H1 (cell line): ENCODE data around the gene CAMTA1. TPM values are rescaled to one million over a fixed set of nuclear protein-coding genes. Genes with fewer than 3 reads are reported as not detected.
A peak's percentile ranks its signal among the peaks of the same experiment; 100 is the strongest.

Source experiments
- CTCF ChIA-PET: fragments of 300-600 bp; sonication (Branson Sonifier 250); formaldehyde crosslinking; loops from one replicate; lab custom pipeline; 2021; ENCODE audit not compliant: partially characterized antibody; lab: Charles Lee
- POLR2A ChIA-PET: fragments of 300-600 bp; sonication (Branson Sonifier 250); formaldehyde crosslinking; loops from one replicate; lab custom pipeline; 2021; ENCODE audit warnings: inconsistent platforms; ENCODE audit not compliant: partially characterized antibody; lab: Charles Lee
- DNase-seq, 2 experiments: peaks; one replicate each; pipeline versions ENCODE4 v3.0.0 to v3.0.0-alpha.2; 2010 to 2022; ENCODE audit warnings: low spot score in 2 of 2, low read depth in 1 of 2, mixed read lengths in 1 of 2
- FAIRE-seq: peaks from 2 replicates; lab custom pipeline; 2011; peaks lifted over from hg19 to GRCh38; lab: Jason Lieb, UNC
- H2AFZ ChIP-seq: 2 replicates; pipeline ENCODE4 v1.8.1; 2012; ENCODE audit warnings: low read length, inconsistent platforms
- H2AK5ac ChIP-seq: 2 replicates; pipeline ENCODE4 v1.6.1; 2013; ENCODE audit warnings: low read depth, low read length
- H2BK120ac ChIP-seq: replicated peaks from 2 replicates; pipeline ENCODE3; 2013; ENCODE audit warnings: low read depth, low read length, inconsistent platforms
- H2BK12ac ChIP-seq: 2 replicates; pipeline ENCODE4 v1.6.1; 2013; ENCODE audit warnings: low read depth, low read length
- H2BK15ac ChIP-seq: 2 replicates; pipeline ENCODE4 v1.6.1; 2013; ENCODE audit warnings: low read length
- H2BK20ac ChIP-seq: 2 replicates; pipeline ENCODE4 v1.6.1; 2013; ENCODE audit warnings: low read length
- H2BK5ac ChIP-seq: 2 replicates; pipeline ENCODE4 v1.6.1; 2013; ENCODE audit warnings: low read depth, low read length
- H3K14ac ChIP-seq: 2 replicates; pipeline ENCODE4 v1.6.1; 2013; ENCODE audit warnings: inconsistent platforms; ENCODE audit not compliant: insufficient read length
- H3K18ac ChIP-seq: 2 replicates; pipeline ENCODE4 v1.6.1; 2013; ENCODE audit warnings: low read length; ENCODE audit errors: extremely low read depth
- H3K23ac ChIP-seq: 2 replicates; pipeline ENCODE4 v1.6.1; 2013; ENCODE audit warnings: inconsistent platforms; ENCODE audit not compliant: insufficient read length
- H3K23me2 ChIP-seq: 2 replicates; pipeline ENCODE4 v1.6.1; 2013; ENCODE audit warnings: low read depth, low read length
- H3K27ac ChIP-seq: 2 replicates; pipeline ENCODE4 v1.6.1; 2011; ENCODE audit warnings: low read depth, low read length, inconsistent platforms
- H3K27me3 ChIP-seq, 4 experiments: replicated peaks in 1 of 4; 1 replicate in 1 of 4; 2 replicates in 3 of 4; pipeline versions ENCODE4 v1.6.1 to v1.8.1; 2011 to 2013; ENCODE audit warnings: low read length in 3 of 4, mild to moderate bottlenecking in 3 of 4, inconsistent platforms in 2 of 4, mixed read lengths in 2 of 4, moderate library complexity in 1 of 4; ENCODE audit not compliant: control insufficient read depth in 3 of 4, insufficient read depth in 3 of 4; ENCODE audit errors: extremely low read depth in 1 of 4
- H3K36me3 ChIP-seq, 4 experiments: 2 replicates each; pipeline versions ENCODE4 v1.6.1 to v1.8.1; 2011 to 2013; ENCODE audit warnings: mild to moderate bottlenecking in 4 of 4, low read length in 3 of 4, moderate library complexity in 2 of 4, control low read depth in 1 of 4, inconsistent platforms in 1 of 4; ENCODE audit not compliant: insufficient read depth in 4 of 4, control insufficient read depth in 2 of 4
- H3K4ac ChIP-seq: replicated peaks from 2 replicates; pipeline ENCODE3; 2013; ENCODE audit warnings: low read length, low read depth, mixed read lengths, inconsistent platforms; ENCODE audit not compliant: insufficient read length
- H3K4me1 ChIP-seq, 4 experiments: replicated peaks in 1 of 4; 1 replicate in 1 of 4; 2 replicates in 3 of 4; pipeline versions ENCODE4 v1.6.1 to v1.8.1; 2011 to 2013; ENCODE audit warnings: low read length in 3 of 4, inconsistent platforms in 2 of 4, mixed read lengths in 1 of 4; ENCODE audit not compliant: insufficient read depth in 4 of 4, control insufficient read depth in 3 of 4
- H3K4me2 ChIP-seq, 2 experiments: 2 replicates each; pipeline versions ENCODE4 v1.6.1 to v1.8.1; 2011 to 2013; ENCODE audit warnings: low read depth in 2 of 2, low read length in 2 of 2, control low read depth in 1 of 2, inconsistent platforms in 1 of 2, mild to moderate bottlenecking in 1 of 2; ENCODE audit not compliant: insufficient read depth in 1 of 2
- H3K4me3 ChIP-seq, 4 experiments: fragments of 200-600, 300-600 bp in 1 of 4; sonication (generic), shearing (Covaris generic), sonication (Bioruptor Twin) in 1 of 4; 2 replicates each; pipeline versions ENCODE4 v1.5.1 to v1.8.1; 2011 to 2016; ENCODE audit warnings: low read length in 4 of 4, low read depth in 3 of 4, control low read depth in 2 of 4, inconsistent platforms in 2 of 4, mild to moderate bottlenecking in 2 of 4, mixed read lengths in 1 of 4, moderate library complexity in 1 of 4; ENCODE audit not compliant: insufficient read depth in 2 of 4; ENCODE audit errors: extremely low read depth in 1 of 4
- H3K56ac ChIP-seq: replicated peaks from 2 replicates; pipeline ENCODE3; 2013; ENCODE audit warnings: low read depth, mild to moderate bottlenecking, mixed read lengths, low read length, inconsistent platforms; ENCODE audit not compliant: insufficient read length
- H3K79me1 ChIP-seq: 2 replicates; pipeline ENCODE4 v1.6.1; 2013; ENCODE audit warnings: low read depth, low read length, control low read depth
- H3K79me2 ChIP-seq, 2 experiments: 2 replicates each; pipeline versions ENCODE4 v1.6.1 to v1.8.1; 2012 to 2013; ENCODE audit warnings: low read length in 2 of 2, mild to moderate bottlenecking in 2 of 2, inconsistent platforms in 1 of 2; ENCODE audit not compliant: insufficient read depth in 2 of 2, control insufficient read depth in 1 of 2
- H3K9ac ChIP-seq, 4 experiments: replicated peaks in 1 of 4; 1 replicate in 1 of 4; 2 replicates in 3 of 4; pipeline versions ENCODE4 v1.6.1 to v1.8.1; 2011 to 2013; ENCODE audit warnings: low read depth in 3 of 4, low read length in 3 of 4, control low read depth in 2 of 4, mild to moderate bottlenecking in 2 of 4, moderate library complexity in 2 of 4, inconsistent platforms in 1 of 4; ENCODE audit errors: extremely low read depth in 1 of 4
- H3K9me3 ChIP-seq, 2 experiments: 2 replicates each; pipeline versions ENCODE4 v1.6.1 to v1.8.1; 2012 to 2013; ENCODE audit warnings: mild to moderate bottlenecking in 2 of 2, moderate library complexity in 2 of 2, control low read depth in 1 of 2, inconsistent platforms in 1 of 2, low read depth in 1 of 2, low read length in 1 of 2, mixed read lengths in 1 of 2; ENCODE audit not compliant: insufficient read depth in 2 of 2
- H4K20me1 ChIP-seq, 2 experiments: replicated peaks in 1 of 2; 2 replicates each; pipeline versions ENCODE3 to v1.8.1; 2011 to 2013; ENCODE audit warnings: inconsistent platforms in 2 of 2, low read length in 2 of 2, mild to moderate bottlenecking in 1 of 2; ENCODE audit not compliant: insufficient read depth in 2 of 2, control insufficient read depth in 1 of 2
- H4K5ac ChIP-seq: 2 replicates; pipeline ENCODE4 v1.6.1; 2013; ENCODE audit warnings: low read length, low read depth, mixed read lengths, inconsistent platforms; ENCODE audit not compliant: insufficient read length
- H4K8ac ChIP-seq: 2 replicates; pipeline ENCODE4 v1.8.0; 2013; ENCODE audit warnings: mild to moderate bottlenecking, moderate library complexity, low read length, inconsistent platforms; ENCODE audit not compliant: insufficient read depth; ENCODE audit errors: extremely low read depth
- H4K91ac ChIP-seq: replicated peaks from 2 replicates; pipeline ENCODE3; 2013; ENCODE audit warnings: low read length, mixed read lengths, inconsistent platforms; ENCODE audit not compliant: insufficient read length
- CTBP2 ChIP-seq: IDR thresholded peaks from 2 replicates; pipeline ENCODE4 v1.7.0; 2011; ENCODE audit warnings: borderline replicate concordance, mild to moderate bottlenecking, moderate library complexity, mixed read lengths, low read length; ENCODE audit not compliant: insufficient read depth, insufficient read length
- EGR1 ChIP-seq: IDR thresholded peaks from 2 replicates; pipeline ENCODE4 v1.6.1; 2011; ENCODE audit warnings: low read depth, low read length, borderline replicate concordance
- HDAC2 ChIP-seq, 2 experiments: fragments of 300-600 bp in 1 of 2; sonication (generic) in 1 of 2; IDR thresholded peaks; 2 replicates each; pipeline ENCODE4 v1.6.1; 2011 to 2012; ENCODE audit warnings: low read depth in 2 of 2, low read length in 2 of 2, mild to moderate bottlenecking in 2 of 2, moderate library complexity in 2 of 2, borderline replicate concordance in 1 of 2, inconsistent platforms in 1 of 2
- JUN ChIP-seq: IDR thresholded peaks from 2 replicates; pipeline ENCODE4 v1.6.1; 2011; ENCODE audit warnings: low read depth, mild to moderate bottlenecking, improper control_type of control experiment, low read length
- SP1 ChIP-seq: IDR thresholded peaks from 2 replicates; pipeline ENCODE4 v1.6.1; 2011; ENCODE audit warnings: low read depth, low read length
- TBP ChIP-seq: IDR thresholded peaks from 2 replicates; pipeline ENCODE4 v1.6.1; 2011; ENCODE audit warnings: low read depth, low read length, improper control_type of control experiment
- YY1 ChIP-seq: IDR thresholded peaks from 2 replicates; pipeline ENCODE4 v1.6.1; 2011; ENCODE audit warnings: low read depth, mild to moderate bottlenecking, low read length
- ZNF274 ChIP-seq: IDR thresholded peaks from 2 replicates; pipeline ENCODE4 v1.7.0; 2012; ENCODE audit warnings: low read length, borderline replicate concordance; ENCODE audit errors: extremely low read depth
- WGBS, 2 experiments: shearing (Covaris generic) in 1 of 2; methylation state at CpG; one replicate each; pipeline versions ENCODE4 v1.1.6 to v1.1.7; 2013 to 2015; ENCODE audit warnings: low lambda C conversion rate in 2 of 2, mixed read lengths in 2 of 2, inconsistent platforms in 1 of 2, low coverage in 1 of 2, missing lambda C conversion rate in 1 of 2; ENCODE audit not compliant: insufficient replicate concordance in 2 of 2, insufficient coverage in 1 of 2, insufficient read length in 1 of 2; ENCODE audit errors: extremely low coverage in 1 of 2, missing lambda C conversion rate in 1 of 2; 5-methylcytosine and 5-hydroxymethylcytosine counted together
- polyA plus RNA-seq, 7 experiments: library from polyadenylated mRNA; depleted of rRNA in 3 of 7; stranded (reverse) in 5 of 7; unstranded in 2 of 7; fragments of >200 nt in 5 of 7; fragments of 200-250 nt in 2 of 7; gene quantifications; 1 replicate in 5 of 7; 2 replicates in 1 of 7; 4 replicates in 1 of 7; pipeline versions ENCODE4 v1.2.1 to v1.2.3, GENCODE V29; 2011 to 2013; ENCODE audit warnings: missing spikeins in 2 of 7, mixed read lengths in 2 of 7
- total RNA-seq: library from RNA; stranded (reverse); fragmentation: NEBNext Ultra II Directional; extraction: Animal tissue kit (Norgen Biotek cat#: 25700); gene quantifications from 2 replicates; pipeline ENCODE4 v1.2.1, GENCODE V29; 2021
- TF ChIP-seq, protein P1 (sequence below), 3 experiments: IDR thresholded peaks; 1 replicate in 2 of 3; 2 replicates in 1 of 3; pipeline versions ENCODE4 v1.5.1 to v1.6.1; 2011; ENCODE audit warnings: low read length in 3 of 3, mild to moderate bottlenecking in 3 of 3, inconsistent platforms in 2 of 3, low read depth in 1 of 3, moderate library complexity in 1 of 3; ENCODE audit not compliant: insufficient read depth in 1 of 3; ENCODE audit errors: control extremely low read depth in 1 of 3

The CAMTA1 gene
- total and polyA plus RNA-seq, 2 of the 8 experiments (the other 6 are each of a cell fraction or from before 2014, with no cell fraction given): 65.0 to 119 TPM

DNA sequence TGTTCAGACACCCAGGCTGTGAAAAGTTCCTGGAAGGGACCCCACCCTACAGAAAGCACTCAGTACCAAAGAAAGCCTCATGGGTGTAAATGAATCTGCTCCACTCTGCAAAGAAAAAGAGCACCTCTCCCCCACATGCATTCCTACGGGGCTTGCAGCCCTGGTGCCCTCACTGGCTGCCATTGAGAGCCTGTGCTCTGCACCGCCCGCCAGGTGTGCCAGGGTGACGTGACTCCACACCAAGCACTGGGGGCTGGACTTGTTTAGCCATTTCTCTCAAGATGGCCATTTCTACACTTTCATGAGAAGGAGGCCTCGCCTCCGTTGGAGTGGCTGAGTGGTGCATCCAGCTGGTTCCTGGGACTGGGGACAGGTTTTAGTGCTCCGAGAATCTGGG lies 605.3 kb downstream of the CAMTA1 start:
- H4K20me1 ChIP-seq: no peaks in the 10 kb centered on the region
- peak in 1 of 2 experiments; percentile 34 for DNase-seq
- H3K4me3 ChIP-seq: no peak overlapping the region
- no peak overlapping the region for H4K8ac ChIP-seq
- H3K56ac ChIP-seq: no peak overlapping the region
- no peak overlapping the region for H3K9ac ChIP-seq
- 82% methylated on average over 7 of the region's 7 CpGs; no CpG with 5 or more reads in 1 of the 2 experiments for WGBS, 2 experiments
- no peaks in the 10 kb centered on the region for H3K23me2 ChIP-seq
- peaks cover 0 to 2% of the 10 kb centered on the region in 2 experiments; a peak in 1 of 4 replicates for H3K9me3 ChIP-seq
- H2AK5ac ChIP-seq: no peak overlapping the region
- H4K5ac ChIP-seq: no peak overlapping the region
- ChIA-PET POLR2A (no interaction called here), CTCF (interaction anchor here (0.9 kb wide), 1 partner anchor 36 kb away, joined by 3 read pairs; no protein-coding TSS in a partner anchor)
- H3K18ac ChIP-seq: no peak overlapping the region
- H2BK12ac ChIP-seq: peak overlapping the region; percentile 23; the same call in 1 of the 2 replicates
- H3K14ac ChIP-seq: no peak overlapping the region
- no peak overlapping the region for H4K91ac ChIP-seq
- no peak overlapping the region for H2AFZ ChIP-seq
- no peaks in the 10 kb centered on the region for H3K79me2 ChIP-seq
- no peak overlapping the region for H2BK120ac ChIP-seq
- peaks cover 0 to 6% (median 2%) of the 10 kb centered on the region in 4 experiments; a peak in 3 of 7 replicates for H3K4me1 ChIP-seq
- no peak overlapping the region for H3K4ac ChIP-seq
- no peak overlapping the region for H2BK15ac ChIP-seq
- no peak overlapping the region for H2BK5ac ChIP-seq
- H2BK20ac ChIP-seq: no peak overlapping the region
- H3K36me3 ChIP-seq: no peaks in the 10 kb centered on the region
- no peaks in the 10 kb centered on the region for H3K27me3 ChIP-seq
- H3K4me2 ChIP-seq: no peak overlapping the region
- no peak for FAIRE-seq
- H3K79me1 ChIP-seq: no peaks in the 10 kb centered on the region
- no peak overlapping the region for H3K27ac ChIP-seq
- no peak overlapping the region for H3K23ac ChIP-seq
- TF ChIP-seq JUN: no peak
- no peak for TF ChIP-seq EGR1
- TF ChIP-seq ZNF274: no peak
- TF ChIP-seq HDAC2 (IDR thresholded peaks at IDR 0.05; ENCODE audit: borderline replicate concordance in 1 of 2, low read depth in 2 of 2, low read length in 2 of 2): no peak
- TF ChIP-seq TBP: no peak
- TF ChIP-seq, protein P1, sequence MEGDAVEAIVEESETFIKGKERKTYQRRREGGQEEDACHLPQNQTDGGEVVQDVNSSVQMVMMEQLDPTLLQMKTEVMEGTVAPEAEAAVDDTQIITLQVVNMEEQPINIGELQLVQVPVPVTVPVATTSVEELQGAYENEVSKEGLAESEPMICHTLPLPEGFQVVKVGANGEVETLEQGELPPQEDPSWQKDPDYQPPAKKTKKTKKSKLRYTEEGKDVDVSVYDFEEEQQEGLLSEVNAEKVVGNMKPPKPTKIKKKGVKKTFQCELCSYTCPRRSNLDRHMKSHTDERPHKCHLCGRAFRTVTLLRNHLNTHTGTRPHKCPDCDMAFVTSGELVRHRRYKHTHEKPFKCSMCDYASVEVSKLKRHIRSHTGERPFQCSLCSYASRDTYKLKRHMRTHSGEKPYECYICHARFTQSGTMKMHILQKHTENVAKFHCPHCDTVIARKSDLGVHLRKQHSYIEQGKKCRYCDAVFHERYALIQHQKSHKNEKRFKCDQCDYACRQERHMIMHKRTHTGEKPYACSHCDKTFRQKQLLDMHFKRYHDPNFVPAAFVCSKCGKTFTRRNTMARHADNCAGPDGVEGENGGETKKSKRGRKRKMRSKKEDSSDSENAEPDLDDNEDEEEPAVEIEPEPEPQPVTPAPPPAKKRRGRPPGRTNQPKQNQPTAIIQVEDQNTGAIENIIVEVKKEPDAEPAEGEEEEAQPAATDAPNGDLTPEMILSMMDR (IDR thresholded peaks at IDR 0.05; ENCODE audit: control extremely low read depth in 1 of 3, insufficient read depth in 1 of 3, low read depth in 1 of 3, low read length in 3 of 3): no peak
- no peak for TF ChIP-seq CTBP2
- TF ChIP-seq YY1: no peak
- TF ChIP-seq SP1: no peak
